Rectal smooth muscle tissue (tissue), 1 donor: ENCODE results near the gene MACROH2A2.

ENCODE experiments used
- H3K27ac ChIP-seq: one replicate; pipeline ENCODE4 v1.7.0; 2013; ENCODE audit warnings: low read depth, low read length, inconsistent platforms
- H3K27me3 ChIP-seq: one replicate; pipeline ENCODE4 v1.7.0; 2013; ENCODE audit warnings: low read length; ENCODE audit not compliant: control insufficient read depth, insufficient read depth
- H3K36me3 ChIP-seq: one replicate; pipeline ENCODE4 v1.7.0; 2013; ENCODE audit warnings: low read length; ENCODE audit not compliant: control insufficient read depth, insufficient read depth
- H3K4me1 ChIP-seq: one replicate; pipeline ENCODE4 v1.7.0; 2013; ENCODE audit warnings: low read length; ENCODE audit not compliant: control insufficient read depth, insufficient read depth
- H3K4me3 ChIP-seq: one replicate; pipeline ENCODE4 v1.7.0; 2013; ENCODE audit warnings: low read length
- H3K9ac ChIP-seq: one replicate; pipeline ENCODE4 v1.7.0; 2013; ENCODE audit warnings: low read length

MACROH2A2 gene

DNA sequence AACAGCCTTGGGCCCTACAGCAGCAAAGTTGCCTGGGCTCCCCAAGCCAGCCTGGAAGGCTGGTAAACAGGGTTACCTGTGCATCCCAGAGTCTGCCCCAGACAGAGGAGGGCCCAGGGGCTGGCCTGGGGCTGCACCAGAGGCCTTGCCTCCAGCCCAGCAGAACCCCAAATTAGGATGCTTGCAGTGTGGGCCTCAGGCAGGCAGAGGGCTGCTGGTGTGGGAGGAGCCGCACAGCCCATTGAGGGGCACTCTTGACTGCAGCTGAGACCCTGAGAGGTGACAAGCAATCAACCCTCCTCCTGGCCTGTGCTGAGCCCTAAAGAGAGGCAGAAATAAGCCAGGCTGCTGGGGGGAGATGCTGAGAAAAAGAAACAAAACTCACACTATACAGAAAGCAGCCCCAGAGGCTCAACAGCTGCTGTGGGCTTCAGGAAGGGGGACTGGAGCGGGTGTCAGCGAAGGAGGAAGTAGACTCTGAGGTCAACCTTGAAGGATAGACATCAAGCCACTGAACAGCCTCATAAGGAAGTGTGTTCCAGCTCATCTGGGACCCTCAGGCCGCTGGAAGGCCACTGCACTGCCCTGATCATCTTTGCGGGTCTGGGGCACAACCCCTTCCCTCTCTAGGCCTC lies 73.4 kb downstream of the MACROH2A2 start:
- H3K9ac ChIP-seq = no peak overlapping the region
- no peak overlapping the region for H3K27ac ChIP-seq
- peaks cover 2% of the 10 kb centered on the region for H3K36me3 ChIP-seq
- no peaks in the 10 kb centered on the region for H3K27me3 ChIP-seq
- H3K4me3 ChIP-seq = no peak overlapping the region
- no peaks in the 10 kb centered on the region for H3K4me1 ChIP-seq

DNA sequence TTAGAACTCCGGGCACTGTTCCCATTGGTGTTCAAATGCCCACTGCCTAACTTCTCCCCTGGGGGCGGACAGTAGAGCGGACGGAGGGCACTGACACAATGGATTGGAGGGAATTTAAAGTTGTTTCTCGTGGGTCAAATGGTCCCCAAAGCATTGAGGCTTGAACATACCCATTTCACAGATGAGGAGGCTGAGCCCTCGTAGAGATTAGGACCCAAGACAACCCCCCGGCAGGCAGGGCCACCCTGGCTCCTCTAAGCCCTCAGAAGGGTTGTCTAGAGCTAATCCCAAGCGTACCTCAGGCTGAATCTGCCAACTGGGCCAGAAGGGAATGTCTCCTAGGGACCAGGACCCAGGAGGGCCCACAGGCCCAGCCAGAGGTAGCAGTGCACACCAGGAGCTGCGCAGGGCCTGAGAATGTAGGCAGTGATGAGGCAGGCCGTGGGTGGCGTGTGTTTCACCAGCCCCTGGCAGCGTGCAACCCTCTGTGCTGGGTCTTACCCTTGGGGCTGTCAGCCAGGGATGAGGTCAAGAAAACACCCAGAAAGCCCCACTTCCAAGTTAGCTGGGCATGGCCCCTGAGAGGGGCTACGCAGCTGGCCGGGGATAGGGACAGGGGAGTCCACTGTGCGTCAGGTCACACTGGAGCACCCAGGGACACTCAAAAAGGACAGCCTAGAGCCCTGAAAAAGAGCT lies 74.2 kb downstream of the MACROH2A2 start:
- Histone ChIP-seq H3K9ac (no peak overlapping the region), H3K4me3 (no peak overlapping the region), H3K36me3 (peaks cover 2% of the 10 kb centered on the region), H3K27me3 (no peaks in the 10 kb centered on the region), H3K4me1 (peaks cover 3% of the 10 kb centered on the region), H3K27ac (no peak overlapping the region)

DNA sequence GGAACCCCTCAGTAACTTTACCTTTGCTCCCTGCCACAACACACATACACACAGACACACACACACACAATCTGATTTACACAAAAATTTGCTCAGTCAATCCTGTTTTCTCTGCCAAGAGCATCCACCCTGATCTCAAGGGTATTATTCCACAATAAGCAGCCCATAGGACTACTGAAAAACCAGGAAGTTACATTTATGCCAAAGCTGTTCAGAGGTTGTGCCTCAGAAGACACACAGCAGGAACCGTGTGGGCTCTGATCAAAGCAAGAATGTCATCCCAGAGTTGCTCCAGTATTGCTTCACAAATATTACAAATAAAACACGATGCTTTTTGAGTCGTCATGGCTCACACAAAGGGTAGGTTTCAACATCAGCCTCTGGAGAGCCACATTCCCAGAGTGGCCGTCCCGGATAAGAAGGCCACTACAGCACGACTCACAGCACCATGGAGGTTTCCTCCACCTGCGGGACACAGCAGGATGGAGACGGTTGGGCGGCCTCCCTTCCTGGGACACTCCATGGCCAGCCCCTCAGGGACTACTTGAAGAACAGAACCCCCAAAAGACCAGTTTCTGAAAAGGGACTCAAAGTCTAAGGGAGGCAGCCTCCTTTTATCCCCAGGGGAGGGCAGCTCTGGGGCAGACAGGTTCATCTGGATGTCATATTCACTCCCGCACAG lies 78.4 kb downstream of the MACROH2A2 start:
- Histone ChIP-seq H3K4me1 (peaks cover 3% of the 10 kb centered on the region), H3K27me3 (no peaks in the 10 kb centered on the region), H3K36me3 (no peaks in the 10 kb centered on the region), H3K9ac (no peak overlapping the region), H3K4me3 (peak overlapping the region; percentile 81), H3K27ac (no peak overlapping the region)

DNA sequence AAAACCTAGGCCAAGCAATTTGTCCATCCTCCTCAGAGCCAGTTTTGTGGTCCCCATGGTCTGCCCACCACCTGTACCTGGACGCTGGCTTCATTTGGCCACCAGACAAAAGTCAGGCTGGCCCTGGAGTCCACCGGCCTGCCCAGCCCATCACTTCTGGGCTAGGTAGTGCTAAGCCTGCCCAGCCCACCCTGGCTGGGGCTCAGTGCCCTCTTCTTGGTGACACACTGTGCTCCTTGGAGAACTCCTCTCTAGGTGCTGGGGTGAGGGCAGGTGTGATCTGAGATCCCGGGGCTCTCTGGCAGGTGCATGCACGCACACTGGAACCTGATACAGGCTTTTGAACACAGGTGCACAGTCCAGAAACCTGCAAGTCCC lies 78.9 kb downstream of the MACROH2A2 start:
- peak overlapping the region; percentile 81 for H3K4me3 ChIP-seq
- H3K4me1 ChIP-seq = peaks cover 3% of the 10 kb centered on the region
- H3K27me3 ChIP-seq = no peaks in the 10 kb centered on the region
- no peak overlapping the region for H3K27ac ChIP-seq
- H3K9ac ChIP-seq = peak overlapping the region; percentile 28
- no peaks in the 10 kb centered on the region for H3K36me3 ChIP-seq

DNA sequence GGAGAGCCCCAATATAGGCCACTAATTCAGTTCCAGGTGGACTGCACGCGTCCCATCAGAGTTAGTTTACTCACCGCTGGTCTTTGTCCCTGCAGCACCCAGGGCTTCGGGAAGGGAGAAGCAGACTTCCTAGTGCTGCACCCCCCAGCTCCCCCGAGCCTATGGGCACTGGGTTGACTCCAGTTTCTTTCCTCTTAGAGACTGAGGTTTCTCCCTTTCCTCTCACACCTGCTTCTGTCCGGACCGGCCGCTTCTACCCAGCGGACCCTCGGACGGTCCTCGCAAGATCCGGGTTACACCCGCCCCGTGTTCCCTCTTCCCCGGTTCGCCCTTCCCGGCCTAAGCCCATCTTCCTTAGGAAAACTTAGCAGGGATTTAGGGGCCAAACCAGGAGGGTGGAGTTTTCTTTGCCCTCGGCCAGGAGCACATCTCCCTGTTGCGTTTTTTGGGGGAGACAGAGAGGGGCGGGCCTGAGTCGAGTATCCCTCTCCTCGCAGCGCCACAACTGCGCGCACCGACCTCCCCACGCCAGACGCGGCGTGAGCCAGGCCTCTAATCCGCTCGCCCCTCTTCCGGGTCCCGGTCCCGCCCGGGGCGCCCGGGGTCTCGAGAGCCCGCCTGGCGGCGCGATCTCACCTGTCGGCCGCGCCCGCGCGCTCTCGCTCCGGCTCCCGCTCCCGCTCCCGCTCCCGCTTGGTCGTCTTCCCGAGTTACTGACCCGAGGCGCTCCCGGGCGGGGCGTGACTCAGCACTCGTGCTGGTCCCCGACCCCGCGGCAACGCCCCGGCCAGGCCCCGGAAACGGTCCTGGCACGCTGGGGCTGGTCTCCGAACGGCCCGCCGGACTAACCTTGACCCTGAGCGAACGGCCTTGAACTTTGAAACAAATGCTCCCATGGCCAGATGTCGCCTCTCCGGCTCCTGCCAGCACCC lies 79.7 kb downstream of the MACROH2A2 start, which contains the start of gene AIFM2:
Gene AIFM2 (minus strand): TSS at position 728 of the 932 bp plus-strand sequence. CDS start 8,741 bp downstream, outside the sequence.
- Histone ChIP-seq H3K36me3 (no peaks in the 10 kb centered on the region), H3K4me1 (peaks cover 3% of the 10 kb centered on the region), H3K4me3 (peak within 1 kb of the TSS; percentile 81), H3K27ac (peak within 1 kb of the TSS; percentile 62), H3K9ac (peak within 1 kb of the TSS; percentile 35), H3K27me3 (no peaks in the 10 kb centered on the region)

DNA sequence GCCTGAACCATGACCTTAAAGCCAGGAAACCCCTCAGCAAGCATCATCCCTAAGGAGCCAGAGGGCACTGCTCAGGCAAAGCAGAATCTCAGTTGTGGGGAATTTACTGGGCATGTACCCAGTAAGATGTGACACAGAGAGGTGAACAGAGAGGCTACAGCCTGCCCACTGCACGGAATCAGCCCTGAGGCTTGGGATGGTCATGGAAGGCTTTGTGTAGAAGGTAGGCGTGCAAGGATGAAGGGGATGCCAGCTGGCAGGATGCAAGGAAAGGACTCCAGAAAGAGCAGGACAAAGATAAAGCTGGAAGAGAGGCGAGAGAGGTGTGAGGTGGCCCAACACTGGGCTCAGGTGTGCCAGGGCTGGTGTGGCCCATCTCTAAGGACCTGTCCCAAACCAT lies 82.4 kb downstream of the MACROH2A2 start:
- Histone ChIP-seq H3K27ac (no peak overlapping the region), H3K4me3 (no peak overlapping the region), H3K36me3 (no peaks in the 10 kb centered on the region), H3K9ac (no peak overlapping the region), H3K27me3 (no peaks in the 10 kb centered on the region), H3K4me1 (peaks cover 3% of the 10 kb centered on the region)

DNA sequence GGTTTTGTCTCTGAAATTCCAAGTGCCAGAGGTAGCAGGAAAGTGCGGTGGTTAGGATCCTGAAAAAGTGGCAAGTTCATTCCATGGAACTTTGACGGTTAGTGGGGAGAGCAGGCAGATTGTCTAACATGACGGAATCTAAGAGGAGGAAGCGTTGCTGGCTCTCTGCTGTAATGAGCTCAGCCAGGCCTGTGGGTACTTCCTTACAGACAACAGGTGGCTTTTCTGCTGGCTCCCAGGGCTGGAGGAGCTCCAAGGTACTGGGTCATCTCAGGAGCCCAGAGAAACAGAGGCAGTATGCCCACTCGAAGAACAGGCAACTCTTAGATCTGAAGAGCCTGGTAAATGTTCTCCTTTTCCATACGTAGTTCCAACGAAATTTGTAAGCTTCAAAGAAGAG lies 83.0 kb downstream of the MACROH2A2 start:
- H3K9ac ChIP-seq = no peak overlapping the region
- peaks cover 3% of the 10 kb centered on the region for H3K4me1 ChIP-seq
- no peak overlapping the region for H3K27ac ChIP-seq
- no peaks in the 10 kb centered on the region for H3K36me3 ChIP-seq
- H3K4me3 ChIP-seq = no peak overlapping the region
- no peaks in the 10 kb centered on the region for H3K27me3 ChIP-seq

DNA sequence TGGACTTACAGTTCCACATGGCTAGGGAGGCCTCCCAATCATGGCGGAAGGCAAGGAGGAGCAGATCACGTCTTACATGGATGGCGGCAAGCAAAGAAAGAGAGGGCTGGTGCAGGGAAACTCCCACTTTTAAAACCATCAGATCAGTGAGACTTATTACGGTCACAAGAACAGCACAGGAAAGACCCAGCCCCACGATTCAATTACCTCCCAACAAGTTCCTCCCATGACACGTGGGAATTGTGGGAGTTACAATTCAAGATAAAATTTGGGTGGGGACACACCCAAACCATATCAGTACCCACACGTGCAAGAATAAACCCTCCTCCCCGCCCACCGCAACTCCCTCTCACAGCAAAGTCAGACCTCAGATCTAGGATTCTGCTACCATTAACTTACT lies 84.5 kb downstream of the MACROH2A2 start:
- Histone ChIP-seq H3K27ac (no peak overlapping the region), H3K36me3 (no peaks in the 10 kb centered on the region), H3K27me3 (no peaks in the 10 kb centered on the region), H3K4me1 (no peaks in the 10 kb centered on the region), H3K4me3 (no peak overlapping the region), H3K9ac (no peak overlapping the region)

DNA sequence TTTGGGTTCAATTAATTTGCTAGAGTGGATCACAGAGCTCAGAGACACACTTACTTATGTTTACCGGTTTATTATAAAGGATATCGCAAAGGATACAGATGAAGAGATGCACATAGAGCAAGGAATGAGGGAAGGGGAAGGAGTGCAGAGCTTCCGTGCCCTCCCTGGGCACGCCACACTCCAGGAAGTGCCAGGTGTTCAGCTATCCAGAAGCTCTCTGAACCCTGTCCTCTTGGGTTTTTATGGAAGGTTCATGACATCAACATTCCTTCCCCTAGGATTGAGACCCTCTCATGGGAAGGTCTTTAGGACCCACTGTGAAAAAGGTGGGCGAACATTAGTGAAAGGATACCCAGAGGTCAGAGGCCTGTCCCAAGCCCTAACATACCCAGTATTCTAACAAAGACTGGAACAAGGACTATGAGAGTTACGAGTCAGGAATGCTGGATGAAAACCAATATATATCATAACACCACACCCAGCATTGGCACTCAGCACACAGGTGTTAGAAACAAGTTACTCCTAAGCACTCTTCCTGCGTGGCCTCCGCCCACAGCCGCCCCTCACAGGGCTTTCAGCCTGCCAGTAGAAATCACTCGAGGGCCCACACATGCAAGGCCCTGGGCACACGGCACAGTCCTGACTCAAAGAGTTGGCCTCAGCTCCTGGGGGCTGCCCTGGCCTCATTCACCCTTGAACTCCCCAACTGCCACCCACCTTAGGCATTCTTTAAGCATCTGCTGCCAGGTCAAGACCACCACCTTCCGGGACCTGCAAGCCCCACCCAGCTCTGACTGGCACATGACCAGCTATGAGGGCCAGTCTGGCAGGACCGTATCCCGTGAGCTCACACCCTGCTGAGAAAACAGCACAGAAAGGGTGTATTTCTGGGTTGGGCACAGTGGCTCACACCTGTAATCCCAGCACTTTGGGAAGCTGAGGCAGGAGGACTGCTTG lies 85.6 kb downstream of the MACROH2A2 start:
- no peak overlapping the region for H3K4me3 ChIP-seq
- H3K36me3 ChIP-seq = no peaks in the 10 kb centered on the region
- no peak overlapping the region for H3K27ac ChIP-seq
- no peaks in the 10 kb centered on the region for H3K27me3 ChIP-seq
- H3K4me1 ChIP-seq = no peaks in the 10 kb centered on the region
- H3K9ac ChIP-seq = no peak overlapping the region

DNA sequence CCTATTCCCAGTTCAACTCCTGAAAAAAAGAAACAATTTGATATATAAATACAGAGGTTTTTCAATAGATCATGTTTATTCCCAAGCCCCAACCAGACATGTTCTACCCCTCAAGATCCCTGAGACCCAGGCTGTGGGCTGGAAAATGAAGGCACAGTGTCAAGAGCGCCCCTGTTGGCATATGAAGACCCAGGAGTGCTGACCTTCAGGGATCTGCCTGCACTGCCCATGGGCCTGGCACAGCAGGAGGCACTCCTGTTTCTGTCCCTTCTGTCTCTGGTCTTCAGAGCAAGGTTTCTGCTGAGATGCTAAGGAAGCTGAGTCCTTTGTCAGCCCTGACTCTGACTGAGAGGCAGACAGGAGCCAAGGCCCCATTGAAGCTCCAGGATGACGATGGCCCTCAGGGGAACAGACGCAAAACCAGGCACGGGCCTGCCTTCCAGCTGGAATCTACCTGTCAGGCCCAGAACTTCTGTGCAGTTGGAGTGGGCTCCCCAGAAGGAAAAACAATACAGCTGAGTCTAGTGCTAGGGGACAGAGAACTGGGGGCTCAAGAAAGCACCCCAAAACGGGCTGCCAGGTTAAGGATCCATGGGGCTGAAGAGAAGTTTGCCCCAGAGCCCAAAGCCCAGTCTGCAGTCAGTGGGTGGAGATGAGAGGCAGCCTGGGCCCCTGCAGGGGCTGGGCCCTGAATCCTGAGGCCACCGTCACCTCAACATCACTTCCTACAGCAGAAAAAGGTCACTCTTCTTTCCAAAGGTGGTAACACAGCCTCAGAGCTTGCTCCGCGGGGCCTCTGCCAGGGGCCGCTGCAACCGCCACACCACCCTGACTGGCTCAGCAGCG lies 86.7 kb downstream of the MACROH2A2 start:
- Histone ChIP-seq H3K27me3 (no peaks in the 10 kb centered on the region), H3K9ac (no peak overlapping the region), H3K4me1 (no peaks in the 10 kb centered on the region), H3K4me3 (no peak overlapping the region), H3K36me3 (no peaks in the 10 kb centered on the region), H3K27ac (no peak overlapping the region)

DNA sequence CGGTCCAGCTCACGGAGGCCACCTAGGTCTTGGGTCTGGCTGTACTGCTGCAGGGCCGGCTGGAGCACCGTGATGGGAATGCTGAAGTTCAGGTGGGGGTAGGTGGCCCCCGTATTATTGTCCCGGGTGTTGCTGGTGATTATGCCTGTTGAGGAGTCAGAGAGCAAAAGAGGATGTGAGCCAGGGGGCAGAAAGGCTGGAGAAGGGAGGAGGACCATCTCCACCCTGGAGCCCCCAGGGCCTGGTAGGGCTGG lies 87.3 kb downstream of the MACROH2A2 start:
- Histone ChIP-seq H3K27ac (no peak overlapping the region), H3K4me1 (peaks cover 5% of the 10 kb centered on the region), H3K4me3 (no peak overlapping the region)

More for the DNA sequence above, 87.3 kb downstream of the MACROH2A2 start:
- Histone ChIP-seq H3K36me3 (no peaks in the 10 kb centered on the region), H3K9ac (no peak overlapping the region), H3K27me3 (no peaks in the 10 kb centered on the region)
